ENCODE data around the gene ID2.
A peak's percentile ranks its signal among the peaks of the same experiment; 100 is the strongest.

GRCh38 chr2:8633735-8634313, 48.0 kb upstream of the ID2 start:
- TF ChIP-seq USF2 (IDR thresholded peaks at IDR 0.05; ENCODE audit: low read depth, low read length): peak; percentile 36; the same call in 1 of the 2 replicates
- no peak for TF ChIP-seq USF2 (CRISPR knock-in tag; IDR thresholded peaks at IDR 0.05; ENCODE audit: borderline replicate concordance)
- peak in 1 of 2 experiments; percentile 40; a peak in 2 of 4 replicates for TF ChIP-seq POLR2A (IDR thresholded peaks at IDR 0.05; ENCODE audit: insufficient read depth in 1 of 2, low read depth in 2 of 2, low read length in 2 of 2)
- TF ChIP-seq TRIM24 (CRISPR knock-in tag; IDR thresholded peaks at IDR 0.05): no peak

All from HepG2 (cell line).